Activated T-helper 2 cell treated with anti-CD3 and anti-CD28 coated beads, Interferon-gamma antibody, Interleukin-2, Interleukin-4, amounts not matched to agents 10 μg/mL and 5 μg/mL and 100 μg/mL, durations not matched to agents 14 hours and 24 hours and 36 hours (primary cell): Measurements from ENCODE around the gene INPP4A. TPM values are rescaled to one million over a fixed set of nuclear protein-coding genes. Genes with fewer than 3 reads are reported as not detected.
"Not testable (repeated sequence)": the region's sequence is repeated elsewhere in the genome, so short reads cannot be mapped to it uniquely, and the experiment has no call there.

Source experiments
- DNase-seq: peaks from one replicate; pipeline ENCODE4 v3.0.0; 2021; ENCODE audit warnings: low spot score
- H3K27ac Mint-ChIP-seq: one replicate; pipeline ENCODE4 v1.8.0; 2021; ENCODE audit warnings: mixed read lengths
- H3K27me3 Mint-ChIP-seq: one replicate; pipeline ENCODE4 v1.8.0; 2021; ENCODE audit warnings: low read depth, mixed read lengths
- H3K36me3 Mint-ChIP-seq: one replicate; pipeline ENCODE4 v1.8.0; 2021; ENCODE audit warnings: low read depth, mixed read lengths
- H3K4me1 Mint-ChIP-seq: one replicate; pipeline ENCODE4 v1.8.0; 2021; ENCODE audit warnings: low read depth, mixed read lengths
- H3K4me3 Mint-ChIP-seq: one replicate; pipeline ENCODE4 v1.8.0; 2021; ENCODE audit warnings: low read depth, mild to moderate bottlenecking, moderate library complexity, mixed read lengths
- H3K9me3 Mint-ChIP-seq: one replicate; pipeline ENCODE4 v1.8.0; 2021; ENCODE audit warnings: mixed read lengths
- intact Hi-C: fragments of 100-400 bp; cut with micrococcal nuclease; formaldehyde crosslinking; loops from one replicate; pipeline ENCODE4 v1.15.1; 2023
- total RNA-seq: library from RNA; stranded (reverse); gene quantifications from 2 replicates; pipeline ENCODE4 v1.2.3, GENCODE V29; 2022

The INPP4A gene
- total RNA-seq, 1 donor from 2014 or later: 35.9 TPM

- H3K4me1 Mint-ChIP-seq: peaks cover 4% of the 10 kb centered on the region
- no peak overlapping the region for H3K4me3 Mint-ChIP-seq
- no peaks in the 10 kb centered on the region for H3K9me3 Mint-ChIP-seq
- H3K36me3 Mint-ChIP-seq: peaks cover 62% of the 10 kb centered on the region
- no peak for DNase-seq
- intact Hi-C loops: no loop called here
- H3K27ac Mint-ChIP-seq: no peak overlapping the region
- no peaks in the 10 kb centered on the region for H3K27me3 Mint-ChIP-seq
Observed at GRCh38 chr2:98579926-98580325, 135.3 kb downstream of the INPP4A start.

GRCh38 chr2:98580656-98581284 is 136.1 kb downstream of the INPP4A start:
- H3K9me3 Mint-ChIP-seq: no peaks in the 10 kb centered on the region
- H3K27ac Mint-ChIP-seq: no peak overlapping the region
- H3K4me1 Mint-ChIP-seq: peaks cover 5% of the 10 kb centered on the region
- DNase-seq: no peak
- no peak overlapping the region for H3K4me3 Mint-ChIP-seq
- H3K36me3 Mint-ChIP-seq: peaks cover 59% of the 10 kb centered on the region
- intact Hi-C loops: no loop called here
- H3K27me3 Mint-ChIP-seq: no peaks in the 10 kb centered on the region

- DNase-seq: no peak
- H3K27ac Mint-ChIP-seq: peak overlapping the region; percentile 3
- peaks cover 58% of the 10 kb centered on the region for H3K36me3 Mint-ChIP-seq
- intact Hi-C loops: no loop called here
- H3K9me3 Mint-ChIP-seq: no peaks in the 10 kb centered on the region
- H3K4me3 Mint-ChIP-seq: no peak overlapping the region
- peaks cover 5% of the 10 kb centered on the region for H3K4me1 Mint-ChIP-seq
- H3K27me3 Mint-ChIP-seq: no peaks in the 10 kb centered on the region
Observed at GRCh38 chr2:98582523-98582922, 137.9 kb downstream of the INPP4A start.

GRCh38 chr2:98583276-98583675 is 138.6 kb downstream of the INPP4A start:
- Mint-ChIP-seq H3K36me3 (peaks cover 56% of the 10 kb centered on the region), H3K27ac (no peak overlapping the region), H3K27me3 (no peaks in the 10 kb centered on the region), H3K9me3 (no peaks in the 10 kb centered on the region), H3K4me3 (no peak overlapping the region), H3K4me1 (peaks cover 5% of the 10 kb centered on the region)
- intact Hi-C loops: no loop called here
- no peak for DNase-seq

GRCh38 chr2:98583816-98584618 is 139.4 kb downstream of the INPP4A start:
- no peak overlapping the region for H3K27ac Mint-ChIP-seq
- intact Hi-C loops: no loop called here
- H3K27me3 Mint-ChIP-seq: no peaks in the 10 kb centered on the region
- peaks cover 58% of the 10 kb centered on the region for H3K36me3 Mint-ChIP-seq
- H3K9me3 Mint-ChIP-seq: no peaks in the 10 kb centered on the region
- H3K4me3 Mint-ChIP-seq: no peak overlapping the region
- no peak for DNase-seq
- peaks cover 8% of the 10 kb centered on the region for H3K4me1 Mint-ChIP-seq

- Mint-ChIP-seq H3K27ac (no peak overlapping the region), H3K9me3 (no peaks in the 10 kb centered on the region), H3K36me3 (peaks cover 62% of the 10 kb centered on the region), H3K4me1 (peaks cover 12% of the 10 kb centered on the region), H3K4me3 (no peak overlapping the region), H3K27me3 (no peaks in the 10 kb centered on the region)
- no peak for DNase-seq
- intact Hi-C loops: no loop called here
Observed at GRCh38 chr2:98585386-98585785, 140.7 kb downstream of the INPP4A start.

- H3K9me3 Mint-ChIP-seq: no peaks in the 10 kb centered on the region
- no peaks in the 10 kb centered on the region for H3K27me3 Mint-ChIP-seq
- H3K36me3 Mint-ChIP-seq: peaks cover 67% of the 10 kb centered on the region
- intact Hi-C loops: no loop called here
- DNase-seq: no peak
- no peak overlapping the region for H3K4me3 Mint-ChIP-seq
- no peak overlapping the region for H3K27ac Mint-ChIP-seq
- peaks cover 12% of the 10 kb centered on the region for H3K4me1 Mint-ChIP-seq
Observed at GRCh38 chr2:98586551-98587140, 142.0 kb downstream of the INPP4A start.

GRCh38 chr2:98588880-98589431 is 144.3 kb downstream of the INPP4A start:
- Mint-ChIP-seq H3K27me3 (no peaks in the 10 kb centered on the region), H3K4me1 (peaks cover 12% of the 10 kb centered on the region), H3K9me3 (peaks cover 3% of the 10 kb centered on the region), H3K27ac (no peak overlapping the region), H3K4me3 (no peak overlapping the region), H3K36me3 (peaks cover 70% of the 10 kb centered on the region)
- DNase-seq: no peak
- intact Hi-C loops: no loop called here

GRCh38 chr2:98589489-98589888 is 144.8 kb downstream of the INPP4A start:
- DNase-seq: no peak
- no peaks in the 10 kb centered on the region for H3K27me3 Mint-ChIP-seq
- intact Hi-C loops: no loop called here
- no peak overlapping the region for H3K27ac Mint-ChIP-seq
- peaks cover 74% of the 10 kb centered on the region for H3K36me3 Mint-ChIP-seq
- H3K4me1 Mint-ChIP-seq: peaks cover 12% of the 10 kb centered on the region
- no peak overlapping the region for H3K4me3 Mint-ChIP-seq
- peaks cover 5% of the 10 kb centered on the region for H3K9me3 Mint-ChIP-seq

- no peak overlapping the region for H3K4me3 Mint-ChIP-seq
- H3K36me3 Mint-ChIP-seq: peaks cover 73% of the 10 kb centered on the region
- no peak for DNase-seq
- intact Hi-C loops: no loop called here
- H3K4me1 Mint-ChIP-seq: peaks cover 7% of the 10 kb centered on the region
- H3K9me3 Mint-ChIP-seq: peaks cover 5% of the 10 kb centered on the region
- no peak overlapping the region for H3K27ac Mint-ChIP-seq
- no peaks in the 10 kb centered on the region for H3K27me3 Mint-ChIP-seq
Observed at GRCh38 chr2:98592565-98592964, 147.9 kb downstream of the INPP4A start.

- H3K4me1 Mint-ChIP-seq, intact Hi-C loops, H3K27me3 Mint-ChIP-seq, DNase-seq, H3K4me3 Mint-ChIP-seq, H3K27ac Mint-ChIP-seq, H3K9me3 Mint-ChIP-seq: not testable (repeated sequence)
- H3K36me3 Mint-ChIP-seq: peaks cover 68% of the 10 kb centered on the region
Observed at GRCh38 chr2:98594665-98595064, 150.0 kb downstream of the INPP4A start.

- Mint-ChIP-seq H3K27me3 (no peaks in the 10 kb centered on the region), H3K36me3 (peaks cover 57% of the 10 kb centered on the region), H3K9me3 (peaks cover 2% of the 10 kb centered on the region), H3K27ac (peak overlapping the region; percentile 12), H3K4me3 (no peak overlapping the region), H3K4me1 (peaks cover 4% of the 10 kb centered on the region)
- DNase-seq: no peak
- intact Hi-C loops: no loop called here
Observed at GRCh38 chr2:98598781-98599428, 154.2 kb downstream of the INPP4A start.
